SK-N-SH treated with all-trans-retinoic acid at 6 μM for 48 hours (cell line): ENCODE measurements around the gene KRT84.

Source experiments
- ATAC-seq: fragments of 200-7000 bp; cut with Tn5 transposase; 3 replicates; pipeline ENCODE4 v1.9.1; 2020; ENCODE audit warnings: mild to moderate bottlenecking, moderate library complexity
- ARNTL ChIP-seq: fragments of 450-650 bp; formaldehyde crosslinking; IDR thresholded peaks from 2 replicates; pipeline ENCODE4 v1.5.0; 2020; ENCODE audit warnings: low read depth, mild to moderate bottlenecking, moderate library complexity, borderline replicate concordance
- BACH2 ChIP-seq: fragments of 250-450 bp; sonication (Bioruptor Pico); IDR thresholded peaks from 2 replicates; pipeline ENCODE4 v1.9.0; 2021; ENCODE audit warnings: mild to moderate bottlenecking, borderline replicate concordance
- CREB5 ChIP-seq: fragments of 250-450 bp; sonication (Bioruptor Pico); IDR thresholded peaks from 2 replicates; pipeline ENCODE4 v1.5.1; 2020; ENCODE audit warnings: low read depth, mild to moderate bottlenecking, moderate library complexity
- CSDC2 ChIP-seq: fragments of 250-450 bp; sonication (Bioruptor Pico); IDR thresholded peaks from 2 replicates; pipeline ENCODE4 v1.5.0; 2020; ENCODE audit warnings: mild to moderate bottlenecking, moderate library complexity
- CSRNP3 ChIP-seq: fragments of 250-450 bp; sonication (Bioruptor Pico); IDR thresholded peaks from 2 replicates; pipeline ENCODE4 v1.5.1; 2021; ENCODE audit warnings: mild to moderate bottlenecking, moderate library complexity
- ESRRG ChIP-seq: fragments of 250-450 bp; sonication (Bioruptor Pico); IDR thresholded peaks from 2 replicates; pipeline ENCODE4 v1.6.1; 2021; ENCODE audit warnings: mild to moderate bottlenecking
- GLIS3 ChIP-seq: fragments of 250-450 bp; sonication (Bioruptor Pico); IDR thresholded peaks from 2 replicates; pipeline ENCODE4 v1.5.0; 2020; ENCODE audit warnings: mild to moderate bottlenecking, moderate library complexity
- ISL1 ChIP-seq: fragments of 250-450 bp; sonication (Bioruptor Pico); IDR thresholded peaks from 2 replicates; pipeline ENCODE4 v2.1.2; 2022; ENCODE audit warnings: mild to moderate bottlenecking, moderate library complexity
- PATZ1 ChIP-seq: fragments of 250-450 bp; sonication (Bioruptor Pico); IDR thresholded peaks from 2 replicates; pipeline ENCODE4 v1.8.0; 2020; ENCODE audit warnings: mild to moderate bottlenecking, moderate library complexity, borderline replicate concordance
- POU6F1 ChIP-seq: fragments of 250-450 bp; sonication (Bioruptor Pico); IDR thresholded peaks from 2 replicates; pipeline ENCODE4 v1.8.0; 2021; ENCODE audit warnings: low read depth, mild to moderate bottlenecking, moderate library complexity, borderline replicate concordance
- PPARA ChIP-seq: fragments of 250-450 bp; sonication (Bioruptor Pico); IDR thresholded peaks from 2 replicates; pipeline ENCODE4 v1.5.0; 2020; ENCODE audit warnings: mild to moderate bottlenecking, borderline replicate concordance
- RARB ChIP-seq: fragments of 250-450 bp; sonication (Bioruptor Pico); IDR thresholded peaks from 2 replicates; pipeline ENCODE4 v1.8.0; 2021; ENCODE audit warnings: mild to moderate bottlenecking, moderate library complexity
- TOX ChIP-seq: fragments of 250-450 bp; sonication (Bioruptor Pico); IDR thresholded peaks from 2 replicates; pipeline ENCODE4 v1.8.0; 2021; ENCODE audit warnings: mild to moderate bottlenecking, moderate library complexity, borderline replicate concordance
- ZC3H10 ChIP-seq: fragments of 250-450 bp; sonication (Bioruptor Pico); IDR thresholded peaks from 2 replicates; pipeline ENCODE4 v1.5.1; 2021; ENCODE audit warnings: mild to moderate bottlenecking, moderate library complexity
- ZFP3 ChIP-seq: fragments of 250-450 bp; sonication (Bioruptor Pico); IDR thresholded peaks from 2 replicates; pipeline ENCODE4 v1.5.0; 2020; ENCODE audit warnings: mild to moderate bottlenecking, moderate library complexity
- ZFP30 ChIP-seq: fragments of 450-650 bp; formaldehyde crosslinking; IDR thresholded peaks from 2 replicates; pipeline ENCODE4 v1.5.0; 2022; ENCODE audit warnings: mild to moderate bottlenecking, moderate library complexity
- ZNF565 ChIP-seq: fragments of 450-650 bp; formaldehyde crosslinking; conservative IDR thresholded peaks from 2 replicates; pipeline ENCODE4 v1.5.0; 2020; ENCODE audit warnings: low read depth, mild to moderate bottlenecking, moderate library complexity
- ZNF70 ChIP-seq: fragments of 450-650 bp; formaldehyde crosslinking; IDR thresholded peaks from 2 replicates; pipeline ENCODE4 v1.5.0; 2020; ENCODE audit warnings: mild to moderate bottlenecking, moderate library complexity

Gene KRT84

DNA sequence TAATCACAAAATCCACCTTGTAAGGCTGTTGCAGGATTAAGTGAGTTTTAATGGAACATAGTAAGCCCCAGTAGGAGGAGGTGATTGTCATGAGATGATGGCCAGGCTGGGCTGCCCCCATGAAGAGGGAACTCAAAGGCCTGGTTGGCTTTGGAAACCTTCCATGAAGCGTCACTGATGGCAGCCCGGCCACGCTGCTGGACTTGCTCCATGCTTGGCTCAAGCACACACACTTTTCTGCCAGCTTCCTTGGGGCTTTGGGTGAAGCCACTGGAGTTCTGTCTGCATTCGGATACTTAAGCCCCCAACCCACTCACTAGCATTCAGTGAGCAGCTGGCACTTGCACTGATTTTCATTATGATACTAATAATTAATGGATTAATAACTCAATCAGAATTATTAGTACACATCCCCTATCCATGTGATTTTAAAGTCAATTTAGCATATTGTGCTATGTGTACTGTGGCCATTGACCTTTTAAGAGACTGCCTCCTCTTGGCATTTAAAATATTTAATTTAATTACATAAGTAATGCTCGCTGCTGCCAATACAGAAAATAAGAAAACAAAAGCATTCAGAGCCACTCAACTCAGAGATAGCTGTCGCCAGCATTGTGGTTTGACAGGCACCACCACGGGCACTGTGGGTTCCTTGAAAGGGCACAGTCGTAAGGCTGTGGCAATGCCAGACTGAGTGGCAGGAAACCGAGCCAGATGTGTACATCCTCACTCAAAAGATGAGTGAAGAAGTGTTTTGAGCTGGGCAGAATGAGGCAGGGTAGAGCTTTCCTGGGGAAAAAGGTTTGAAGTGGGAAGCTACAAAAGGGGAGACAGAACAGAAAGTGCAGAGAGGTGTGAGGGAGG lies 34.0 kb downstream of the KRT84 start:
- no peak for ATAC-seq
- TF ChIP-seq PPARA (CRISPR knock-in tag) (no peak), CSDC2 (CRISPR knock-in tag) (no peak), ESRRG (no peak), TOX (CRISPR knock-in tag) (no peak), RARB (no peak), POU6F1 (CRISPR knock-in tag) (no peak), ISL1 (CRISPR knock-in tag) (no peak), ZFP30 (CRISPR knock-in tag) (no peak), GLIS3 (CRISPR knock-in tag) (no peak), ZFP3 (no peak), BACH2 (CRISPR knock-in tag) (no peak), ZNF565 (no peak), PATZ1 (no peak), ZC3H10 (CRISPR knock-in tag) (no peak)

- TF ChIP-seq CREB5 (CRISPR knock-in tag) (no peak), BACH2 (CRISPR knock-in tag) (no peak), ISL1 (CRISPR knock-in tag) (no peak), ZC3H10 (CRISPR knock-in tag) (no peak), ESRRG (no peak), CSDC2 (CRISPR knock-in tag) (no peak), POU6F1 (CRISPR knock-in tag) (no peak), ZFP30 (CRISPR knock-in tag) (no peak), PATZ1 (no peak), ARNTL (CRISPR knock-in tag) (no peak), RARB (no peak), ZFP3 (no peak), ZNF70 (CRISPR knock-in tag) (no peak), ZNF565 (no peak), GLIS3 (CRISPR knock-in tag) (no peak), TOX (CRISPR knock-in tag) (no peak), CSRNP3 (CRISPR knock-in tag) (no peak)
- no peak for ATAC-seq
These were observed 34.7 kb downstream of the KRT84 start for GRCh38 chr12:52350786-52351185.
